Progenitor cell of endocrine pancreas (in vitro differentiated cells): ENCODE results near the gene KLHL22. TPM values are rescaled to one million over a fixed set of nuclear protein-coding genes. Genes with fewer than 3 reads are reported as not detected.

Source experiments
- DNase-seq: peaks from one replicate; pipeline ENCODE4 v3.0.0; 2021; ENCODE audit warnings: low spot score; ENCODE audit not compliant: unreplicated experiment
- H3K27ac Mint-ChIP-seq: 2 replicates; pipeline ENCODE4 v1.8.0; 2021; ENCODE audit warnings: mild to moderate bottlenecking, moderate library complexity, mixed read lengths
- H3K27me3 Mint-ChIP-seq: 2 replicates; pipeline ENCODE4 v1.8.0; 2021; ENCODE audit warnings: mixed read lengths
- H3K36me3 Mint-ChIP-seq: 2 replicates; pipeline ENCODE4 v1.8.0; 2022; ENCODE audit warnings: mixed read lengths; ENCODE audit not compliant: insufficient read depth
- H3K4me1 Mint-ChIP-seq: 2 replicates; pipeline ENCODE4 v1.8.0; 2021; ENCODE audit warnings: low read depth, mixed read lengths
- H3K4me3 Mint-ChIP-seq: 2 replicates; pipeline ENCODE4 v1.8.0; 2021; ENCODE audit warnings: low read depth, mild to moderate bottlenecking, moderate library complexity, mixed read lengths
- H3K9me3 Mint-ChIP-seq: 2 replicates; pipeline ENCODE4 v1.8.0; 2021; ENCODE audit warnings: low read depth, mixed read lengths
- CTCF ChIP-seq: fragments of 200-600 bp; sonication (generic); IDR thresholded peaks from one replicate; pipeline ENCODE4 v1.5.0; 2021; ENCODE audit warnings: antibody characterized with exemption, mild to moderate bottlenecking; ENCODE audit not compliant: unreplicated experiment
- total RNA-seq: library from RNA; stranded (reverse); gene quantifications from 2 replicates; pipeline ENCODE4 v1.2.1, GENCODE V29; 2021

Gene KLHL22
- total RNA-seq, 1 donor from 2014 or later = 47.3 TPM

DNA sequence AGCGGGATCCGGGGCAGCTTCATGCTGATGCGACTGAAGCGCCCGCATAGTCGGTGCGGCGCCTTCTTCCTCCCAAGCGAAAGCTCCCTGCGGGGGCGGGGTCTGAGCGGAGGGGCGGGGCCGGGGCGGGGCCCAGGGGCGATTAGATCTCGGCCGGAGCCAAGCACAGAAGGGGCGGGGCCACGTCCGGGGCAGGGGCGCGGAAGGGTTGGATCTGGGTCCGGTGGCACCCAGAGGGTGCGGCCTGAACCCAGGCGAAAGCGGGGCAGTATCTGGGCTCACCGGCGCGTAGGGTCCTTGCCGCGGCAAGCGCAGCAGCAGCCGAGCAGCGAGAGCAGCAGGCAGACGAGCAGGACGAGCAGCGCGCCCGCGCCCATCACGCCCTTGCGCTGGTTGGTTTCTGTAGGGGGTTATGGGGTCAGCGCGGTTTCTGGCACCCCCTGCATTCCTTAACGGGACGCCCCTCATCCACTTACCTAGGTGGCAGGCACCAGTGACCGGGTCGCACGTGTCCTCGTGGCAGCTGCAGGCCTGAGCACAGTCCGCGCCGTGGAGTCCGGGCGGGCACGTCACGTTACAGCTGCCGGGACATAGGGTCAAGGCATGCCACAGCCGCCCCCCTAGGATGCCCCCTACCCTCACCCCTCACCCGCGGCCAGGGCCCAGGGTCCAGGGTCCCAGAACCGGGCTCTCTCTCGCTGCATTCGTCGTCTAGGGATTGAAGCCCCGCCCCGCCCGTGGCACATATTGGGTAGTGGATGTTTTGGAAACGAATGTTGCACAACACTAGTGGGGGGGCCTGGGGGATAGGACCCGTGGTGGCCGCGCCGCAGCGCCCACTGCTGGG, 66.1 kb downstream of the KLHL22 start:
- no peak for TF ChIP-seq CTCF
- Mint-ChIP-seq H3K4me3 (no peak overlapping the region), H3K4me1 (no peaks in the 10 kb centered on the region), H3K27me3 (peaks cover 34% of the 10 kb centered on the region), H3K27ac (no peak overlapping the region), H3K36me3 (peaks cover 16% of the 10 kb centered on the region), H3K9me3 (no peaks in the 10 kb centered on the region)
- DNase-seq = no peak

GRCh38 chr22:20428496-20429253, 66.9 kb downstream of the KLHL22 start:
- H3K4me1 Mint-ChIP-seq = no peaks in the 10 kb centered on the region
- no peak overlapping the region for H3K27ac Mint-ChIP-seq
- H3K27me3 Mint-ChIP-seq = peaks cover 26% of the 10 kb centered on the region
- peaks cover 17% of the 10 kb centered on the region for H3K36me3 Mint-ChIP-seq
- H3K4me3 Mint-ChIP-seq = no peak overlapping the region
- no peak for TF ChIP-seq CTCF
- DNase-seq = no peak
- H3K9me3 Mint-ChIP-seq = no peaks in the 10 kb centered on the region

- H3K4me3 Mint-ChIP-seq = no peak overlapping the region
- peaks cover 22% of the 10 kb centered on the region for H3K27me3 Mint-ChIP-seq
- no peak overlapping the region for H3K27ac Mint-ChIP-seq
- no peak for TF ChIP-seq CTCF
- DNase-seq = no peak
- peaks cover 19% of the 10 kb centered on the region for H3K36me3 Mint-ChIP-seq
- H3K9me3 Mint-ChIP-seq = no peaks in the 10 kb centered on the region
- no peaks in the 10 kb centered on the region for H3K4me1 Mint-ChIP-seq
These were observed 67.6 kb downstream of the KLHL22 start for GRCh38 chr22:20427945-20428417.

GRCh38 chr22:20427104-20427944, 68.3 kb downstream of the KLHL22 start:
- peaks cover 18% of the 10 kb centered on the region for H3K36me3 Mint-ChIP-seq
- no peak overlapping the region for H3K4me3 Mint-ChIP-seq
- H3K27ac Mint-ChIP-seq = no peak overlapping the region
- no peak for TF ChIP-seq CTCF
- H3K4me1 Mint-ChIP-seq = no peaks in the 10 kb centered on the region
- H3K9me3 Mint-ChIP-seq = no peaks in the 10 kb centered on the region
- DNase-seq = no peak
- H3K27me3 Mint-ChIP-seq = peaks cover 16% of the 10 kb centered on the region

DNA sequence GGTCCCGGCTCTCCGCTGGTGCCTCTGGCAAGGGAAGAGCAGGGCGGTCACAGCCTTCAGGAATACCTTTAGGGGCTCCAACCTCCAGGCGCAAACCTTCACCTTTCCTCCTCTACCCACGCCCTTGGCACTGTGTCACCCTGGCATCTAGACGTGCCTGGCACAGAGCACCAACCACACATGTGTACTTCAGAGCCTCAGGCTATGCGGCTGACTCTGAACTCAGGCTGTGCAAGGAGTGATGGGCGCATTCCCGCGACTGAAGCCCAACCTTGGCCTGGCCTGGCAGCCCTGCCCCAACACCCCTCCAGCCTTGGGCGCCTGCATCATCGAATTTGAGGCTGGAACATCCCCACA, 69.4 kb downstream of the KLHL22 start:
- Mint-ChIP-seq H3K27ac (no peak overlapping the region), H3K9me3 (no peaks in the 10 kb centered on the region), H3K36me3 (peaks cover 18% of the 10 kb centered on the region), H3K4me3 (no peak overlapping the region), H3K27me3 (peaks cover 8% of the 10 kb centered on the region), H3K4me1 (no peaks in the 10 kb centered on the region)
- no peak for TF ChIP-seq CTCF
- no peak for DNase-seq
